MCF 10A (cell line): Measurements from ENCODE around the gene AVP. TPM values are rescaled to one million over a fixed set of nuclear protein-coding genes. Genes with fewer than 3 reads are reported as not detected.

Experiments used
- BruUV-seq: library from RNA; stranded (reverse); fragments of 400-500 nt; replicated peaks from 2 replicates; lab custom pipeline; 2021; lab: Mats Ljungman, UMichigan
- CTCF ChIA-PET: fragments of 300-600 bp; sonication (Branson Sonifier 250); formaldehyde crosslinking; extraction: SDS; loops from one replicate; lab custom pipeline; 2021; ENCODE audit warnings: antibody characterized with exemption, inconsistent platforms; lab: Yijun Ruan, JAX
- POLR2A ChIA-PET: fragments of 300-600, 350-650 bp; sonication (Branson Sonifier 250); formaldehyde crosslinking; extraction: SDS; loops from one replicate; lab custom pipeline; 2020; ENCODE audit warnings: antibody characterized with exemption, inconsistent platforms; lab: Yijun Ruan, JAX
- DNase-seq: peaks from one replicate; pipeline ENCODE4 v3.0.0-alpha.2; 2018; ENCODE audit not compliant: unreplicated experiment
- H3K27ac Mint-ChIP-seq: one replicate; pipeline ENCODE4 v1.8.0; 2022; ENCODE audit warnings: mild to moderate bottlenecking, low read depth, mixed read lengths; ENCODE audit not compliant: unreplicated experiment
- H3K27me3 Mint-ChIP-seq: one replicate; pipeline ENCODE4 v1.8.0; 2022; ENCODE audit warnings: mixed read lengths; ENCODE audit not compliant: insufficient read depth, unreplicated experiment
- H3K36me3 Mint-ChIP-seq: one replicate; pipeline ENCODE4 v1.8.0; 2022; ENCODE audit warnings: mild to moderate bottlenecking, moderate library complexity, mixed read lengths; ENCODE audit not compliant: insufficient read depth, unreplicated experiment
- H3K4me1 Mint-ChIP-seq: one replicate; pipeline ENCODE4 v1.8.0; 2022; ENCODE audit warnings: mixed read lengths; ENCODE audit not compliant: insufficient read depth, unreplicated experiment
- H3K4me3 Mint-ChIP-seq: one replicate; pipeline ENCODE4 v1.8.0; 2022; ENCODE audit warnings: mild to moderate bottlenecking, moderate library complexity, mixed read lengths; ENCODE audit not compliant: unreplicated experiment
- H3K9me3 Mint-ChIP-seq: one replicate; pipeline ENCODE4 v1.8.0; 2022; ENCODE audit warnings: mixed read lengths; ENCODE audit not compliant: unreplicated experiment
- CTCF ChIP-seq: fragments of 200-600 bp; IDR thresholded peaks from one replicate; pipeline ENCODE4 v1.8.0; 2022; ENCODE audit warnings: antibody characterized with exemption, mild to moderate bottlenecking; ENCODE audit not compliant: unreplicated experiment
- intact Hi-C: fragments of 100-400 bp; cut with micrococcal nuclease; formaldehyde crosslinking; loops from 2 replicates; pipeline ENCODE4 v1.14.1; 2022
- total RNA-seq: library from RNA; stranded (reverse); gene quantifications from 2 replicates; pipeline ENCODE4 v1.2.3, GENCODE V29; 2022

The AVP gene
- total RNA-seq, 1 experiment from 2014 or later, result not detected

- DNase-seq, result no peak
- no TSS peak for BruUV-seq
- intact Hi-C loops, result no loop called here
- no peak overlapping the region for H3K4me3 Mint-ChIP-seq
- ChIA-PET POLR2A (interaction anchor here (0.6 to 0.8 kb wide), 2 partner anchors 33 to 39 kb away, joined by 3 read pairs; no protein-coding TSS in a partner anchor), CTCF (no interaction called here)
- peaks cover 31% of the 10 kb centered on the region for H3K27me3 Mint-ChIP-seq
- H3K4me1 Mint-ChIP-seq, result peaks cover 9% of the 10 kb centered on the region
- H3K27ac Mint-ChIP-seq, result no peak overlapping the region
- no peaks in the 10 kb centered on the region for H3K9me3 Mint-ChIP-seq
- TF ChIP-seq CTCF, result no peak
- no peaks in the 10 kb centered on the region for H3K36me3 Mint-ChIP-seq
Measured at GRCh38 chr20:3084986-3085360, 449 bp upstream of the AVP start.

GRCh38 chr20:3082955-3083952 lies 1.3 kb downstream of the AVP start:
- POLR2A ChIA-PET, result interaction anchor here (0.6 to 0.7 kb wide), 2 partner anchors 273 to 325 kb away, joined by 3 read pairs; no protein-coding TSS in a partner anchor
- H3K4me3 Mint-ChIP-seq, result no peak overlapping the region
- peaks cover 37% of the 10 kb centered on the region for H3K27me3 Mint-ChIP-seq
- CTCF ChIA-PET, result interaction anchor here (0.6 to 0.8 kb wide), 2 partner anchors 11 to 30 kb away, joined by 3 to 5 read pairs; no protein-coding TSS in a partner anchor
- H3K36me3 Mint-ChIP-seq, result no peaks in the 10 kb centered on the region
- H3K9me3 Mint-ChIP-seq, result no peaks in the 10 kb centered on the region
- TF ChIP-seq CTCF, result no peak
- no peak overlapping the region for H3K27ac Mint-ChIP-seq
- H3K4me1 Mint-ChIP-seq, result peaks cover 9% of the 10 kb centered on the region
- intact Hi-C loops, result no loop called here
- no TSS peak for BruUV-seq
- DNase-seq, result no peak

- no TSS peak for BruUV-seq
- ChIA-PET POLR2A (interaction anchor here (0.7 kb wide), 1 partner anchor 272 kb away, joined by 3 read pairs; no protein-coding TSS in a partner anchor), CTCF (no interaction called here)
- H3K27ac Mint-ChIP-seq, result no peak overlapping the region
- DNase-seq, result no peak
- H3K4me1 Mint-ChIP-seq, result peaks cover 9% of the 10 kb centered on the region
- no peak for TF ChIP-seq CTCF
- intact Hi-C loops, result no loop called here
- peaks cover 37% of the 10 kb centered on the region for H3K27me3 Mint-ChIP-seq
- no peaks in the 10 kb centered on the region for H3K9me3 Mint-ChIP-seq
- H3K36me3 Mint-ChIP-seq, result no peaks in the 10 kb centered on the region
- no peak overlapping the region for H3K4me3 Mint-ChIP-seq
Measured at GRCh38 chr20:3082306-3082951, 2.1 kb downstream of the AVP start.

GRCh38 chr20:3081641-3082040 lies 2.9 kb downstream of the AVP start:
- H3K36me3 Mint-ChIP-seq, result no peaks in the 10 kb centered on the region

More at GRCh38 chr20:3081641-3082040, 2.9 kb downstream of the AVP start:
- H3K27ac Mint-ChIP-seq, result no peak overlapping the region
- peaks cover 9% of the 10 kb centered on the region for H3K4me1 Mint-ChIP-seq
- BruUV-seq, result no TSS peak
- peaks cover 37% of the 10 kb centered on the region for H3K27me3 Mint-ChIP-seq
- H3K4me3 Mint-ChIP-seq, result no peak overlapping the region
- intact Hi-C loops, result no loop called here
- POLR2A ChIA-PET, result no interaction called here
- no peak for DNase-seq
- TF ChIP-seq CTCF, result no peak
- CTCF ChIA-PET, result interaction anchor here (1.4 kb wide), 1 partner anchor 28 kb away, joined by 3 read pairs; no protein-coding TSS in a partner anchor
- H3K9me3 Mint-ChIP-seq, result no peaks in the 10 kb centered on the region
